Endothelial cell of coronary artery (primary cell): ENCODE results near the gene ACTL8. TPM values are rescaled to one million over a fixed set of nuclear protein-coding genes. Genes with fewer than 3 reads are reported as not detected.

ENCODE experiments used
- total RNA-seq: library from RNA; depleted of rRNA; stranded (reverse); fragments of >200 nt; gene quantifications from 2 replicates; pipeline ENCODE4 v1.2.3, GENCODE V29; 2014

ACTL8 gene, protein sequence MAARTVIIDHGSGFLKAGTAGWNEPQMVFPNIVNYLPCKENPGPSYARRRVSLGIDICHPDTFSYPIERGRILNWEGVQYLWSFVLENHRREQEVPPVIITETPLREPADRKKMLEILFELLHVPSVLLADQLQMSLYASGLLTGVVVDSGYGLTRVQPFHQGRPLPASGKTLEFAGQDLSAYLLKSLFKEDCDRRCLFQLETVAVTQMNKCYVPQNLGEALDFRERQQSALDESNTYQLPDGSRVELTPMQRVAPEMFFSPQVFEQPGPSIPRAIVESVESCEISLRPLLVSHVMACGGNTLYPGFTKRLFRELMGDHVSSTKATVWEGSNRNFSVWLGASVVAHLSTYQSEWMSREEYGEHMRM
- total RNA-seq = not detected in 2 replicates

DNA sequence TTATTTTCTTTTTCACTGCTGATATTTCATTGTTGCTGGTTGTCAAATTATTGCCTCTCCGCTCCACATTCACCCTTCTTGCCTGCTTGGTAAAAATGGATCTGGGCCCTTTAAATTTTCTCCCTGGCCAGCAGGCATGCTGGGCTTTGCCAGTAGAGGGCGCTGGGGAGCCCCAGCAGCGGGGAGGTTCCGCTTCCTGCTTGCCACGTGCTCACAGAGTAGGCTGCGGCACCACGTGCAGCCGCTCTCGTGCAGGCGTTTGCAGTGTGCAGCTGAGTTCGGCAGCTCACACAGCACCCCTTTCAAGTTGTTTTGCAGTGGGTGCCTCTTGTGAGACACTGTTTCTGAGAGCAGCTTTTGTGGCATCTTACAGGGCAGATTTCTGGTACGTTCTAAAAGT lies at the start of gene ACTL8:
Gene ACTL8, plus strand, starts transcription at position 214 of the 400 bp plus-strand sequence. CDS start 67,676 bp downstream, outside the sequence.

Other genes with a start within 250 kb of the ACTL8 start
- 3.5 and 9.5 TPM in 2 replicates for gene ARHGEF10L, start 215.6 kb upstream of the ACTL8 start, total RNA-seq